HL-60 (cell line): ENCODE measurements around the gene DCC.

ENCODE experiments used
- DNase-seq, 2 experiments: peaks; one replicate each; pipeline ENCODE4 v3.0.0-alpha.2; 2010 to 2020; ENCODE audit warnings: low read depth in 1 of 2, low spot score in 1 of 2
- H3K27ac ChIP-seq: fragments of 250-450 bp; sonication (Bioruptor Pico); replicated peaks from 2 replicates; pipeline ENCODE4 v1.5.1; 2020; ENCODE audit warnings: mild to moderate bottlenecking, moderate library complexity
- H3K27me3 ChIP-seq: fragments of 250-450 bp; sonication (Bioruptor Pico); 2 replicates; pipeline ENCODE4 v1.5.1; 2021; ENCODE audit warnings: mild to moderate bottlenecking, moderate library complexity; ENCODE audit not compliant: insufficient read depth, poor library complexity, severe bottlenecking
- H3K4me3 ChIP-seq: replicated peaks from 2 replicates; pipeline ENCODE4 v1.5.1; 2011; ENCODE audit warnings: mild to moderate bottlenecking, control low read depth, low read length; ENCODE audit not compliant: insufficient read depth
- CTCF ChIP-seq: IDR thresholded peaks from one replicate; pipeline ENCODE4 v1.5.1; 2011; ENCODE audit warnings: low read length, control low read depth, inconsistent platforms; ENCODE audit not compliant: insufficient read depth
- GABPA ChIP-seq: IDR thresholded peaks from 2 replicates; pipeline ENCODE4 v1.6.1; 2012; ENCODE audit warnings: low read depth
- POLR2AphosphoS5 ChIP-seq: IDR thresholded peaks from 2 replicates; pipeline ENCODE4 v1.6.1; 2012; ENCODE audit warnings: low read depth
- REST ChIP-seq: IDR thresholded peaks from 2 replicates; pipeline ENCODE4 v1.6.1; 2012; ENCODE audit warnings: low read depth; ENCODE audit not compliant: insufficient replicate concordance
- SPI1 ChIP-seq: IDR thresholded peaks from 2 replicates; pipeline ENCODE4 v1.6.1; 2012; ENCODE audit warnings: low read depth, mild to moderate bottlenecking, borderline replicate concordance

Gene DCC

GRCh38 chr18:53534695-53535094 is 1194.7 kb downstream of the DCC start:
- no peak for DNase-seq
- Histone ChIP-seq H3K4me3 (no peak overlapping the region), H3K27ac (no peak overlapping the region), H3K27me3 (no peaks in the 10 kb centered on the region)
- TF ChIP-seq REST (no peak), GABPA (no peak), POLR2AphosphoS5 (no peak), CTCF (no peak), SPI1 (no peak)

GRCh38 chr18:53536908-53537307 is 1196.9 kb downstream of the DCC start:
- H3K27me3 ChIP-seq, result no peaks in the 10 kb centered on the region
- DNase-seq, result no peak
- no peak overlapping the region for H3K4me3 ChIP-seq
- TF ChIP-seq POLR2AphosphoS5, result no peak
- no peak for TF ChIP-seq GABPA
- TF ChIP-seq SPI1, result no peak
- TF ChIP-seq REST, result no peak
- no peak for TF ChIP-seq CTCF
- no peak overlapping the region for H3K27ac ChIP-seq

- TF ChIP-seq REST (no peak), GABPA (no peak), CTCF (no peak), POLR2AphosphoS5 (no peak), SPI1 (no peak)
- Histone ChIP-seq H3K27me3 (no peaks in the 10 kb centered on the region), H3K27ac (no peak overlapping the region), H3K4me3 (no peak overlapping the region)
- DNase-seq, result no peak
Observed at GRCh38 chr18:53541924-53542323, 1201.9 kb downstream of the DCC start.
